Keratinocyte (primary cell): ENCODE measurements around the gene CHN2. TPM values are rescaled to one million over a fixed set of nuclear protein-coding genes. Genes with fewer than 3 reads are reported as not detected.

ENCODE experiments used
- DNase-seq: peaks from one replicate; pipeline ENCODE4 v3.0.0-alpha.2; 2011; ENCODE audit warnings: low read depth, missing footprints, low spot score
- FAIRE-seq: peaks from 2 replicates; lab custom pipeline; 2011; peaks lifted over from hg19 to GRCh38; lab: Jason Lieb, UNC
- H2AFZ ChIP-seq: 2 replicates; pipeline ENCODE4 v1.6.0; 2012; ENCODE audit warnings: low read length, control low read depth, inconsistent platforms; ENCODE audit not compliant: control insufficient read depth
- H3K27ac ChIP-seq: 2 replicates; pipeline ENCODE4 v1.5.1; 2011; ENCODE audit warnings: low read length; ENCODE audit not compliant: control insufficient read depth, insufficient read depth
- H3K27me3 ChIP-seq: 3 replicates; pipeline ENCODE4 v1.6.0; 2011; ENCODE audit warnings: low read length; ENCODE audit not compliant: control insufficient read depth, insufficient read depth; ENCODE audit errors: extremely low read depth
- H3K36me3 ChIP-seq, 2 experiments: 2 replicates in 1 of 2; 3 replicates in 1 of 2; pipeline ENCODE4 v1.5.1; 2011; ENCODE audit warnings: low read length in 2 of 2, mild to moderate bottlenecking in 1 of 2; ENCODE audit not compliant: control insufficient read depth in 2 of 2, insufficient read depth in 2 of 2; ENCODE audit errors: extremely low read depth in 1 of 2
- H3K4me1 ChIP-seq: 3 replicates; pipeline ENCODE4 v1.5.1; 2011; ENCODE audit warnings: low read length; ENCODE audit not compliant: control insufficient read depth, insufficient read depth; ENCODE audit errors: extremely low read depth
- H3K4me2 ChIP-seq: 3 replicates; pipeline ENCODE4 v1.6.0; 2011; ENCODE audit warnings: low read depth, low read length; ENCODE audit not compliant: control insufficient read depth, insufficient read depth; ENCODE audit errors: extremely low read depth
- H3K4me3 ChIP-seq, 3 experiments: fragments of 200-600 bp in 1 of 3; sonication (generic) in 1 of 3; 2 replicates in 2 of 3; 3 replicates in 1 of 3; pipeline ENCODE4 v1.5.1; 2011 to 2016; ENCODE audit warnings: low read length in 3 of 3, mild to moderate bottlenecking in 3 of 3, control low read depth in 2 of 3, inconsistent platforms in 1 of 3, low read depth in 1 of 3, mixed read lengths in 1 of 3, mixed run types in 1 of 3, moderate library complexity in 1 of 3; ENCODE audit not compliant: control insufficient read depth in 2 of 3, insufficient read depth in 2 of 3; ENCODE audit errors: extremely low read depth in 1 of 3
- H3K79me2 ChIP-seq: 2 replicates; pipeline ENCODE4 v1.6.0; 2012; ENCODE audit warnings: low read length; ENCODE audit not compliant: control insufficient read depth, insufficient read depth
- H3K9ac ChIP-seq: 3 replicates; pipeline ENCODE4 v1.6.0; 2011; ENCODE audit warnings: low read length; ENCODE audit not compliant: control insufficient read depth, insufficient read depth; ENCODE audit errors: extremely low read depth
- H3K9me1 ChIP-seq: 3 replicates; pipeline ENCODE4 v1.6.0; 2011; ENCODE audit warnings: low read length; ENCODE audit not compliant: control insufficient read depth, insufficient read depth; ENCODE audit errors: extremely low read depth
- H3K9me3 ChIP-seq: 2 replicates; pipeline ENCODE4 v1.5.1; 2012; ENCODE audit warnings: low read depth, low read length; ENCODE audit not compliant: control insufficient read depth
- H4K20me1 ChIP-seq: 3 replicates; pipeline ENCODE4 v1.6.0; 2011; ENCODE audit warnings: low read length; ENCODE audit not compliant: control insufficient read depth, insufficient read depth; ENCODE audit errors: extremely low read depth
- CTCF ChIP-seq, 3 experiments: IDR thresholded peaks in 1 of 3; conservative IDR thresholded peaks in 1 of 3; optimal IDR thresholded peaks in 1 of 3; 2 replicates in 2 of 3; 3 replicates in 1 of 3; pipeline versions ENCODE3 to v1.5.1; 2011; ENCODE audit warnings: low read length in 3 of 3, mild to moderate bottlenecking in 3 of 3, moderate library complexity in 2 of 3, control low read depth in 1 of 3, inconsistent platforms in 1 of 3; ENCODE audit not compliant: insufficient read depth in 2 of 3; ENCODE audit errors: extremely low read depth in 1 of 3
- EZH2 ChIP-seq: IDR thresholded peaks from one replicate; pipeline ENCODE4 v1.6.1; 2012; ENCODE audit warnings: inconsistent platforms, mild to moderate bottlenecking, low read length, moderate library complexity
- dilution Hi-C: fragments of 300-500 bp; cut with MboI; formaldehyde crosslinking; loops from one replicate; pipeline ENCODE4 v1.7.0; 2020; ENCODE audit warnings: low sequenced_read_pairs; ENCODE audit not compliant: extremely low pct_ligation_motif_present
- polyA plus RNA-seq, 5 experiments: library from polyadenylated mRNA; depleted of rRNA in 3 of 5; stranded (reverse) in 3 of 5; stranded (forward) in 1 of 5; unstranded in 1 of 5; fragments of >200 nt; gene quantifications; 1 replicate in 1 of 5; 2 replicates in 3 of 5; 3 replicates in 1 of 5; pipeline versions ENCODE4 v1.2.1 to v1.2.3, GENCODE V29; 2011 to 2012; ENCODE audit warnings: missing spikeins in 2 of 5, low read depth in 1 of 5, low replicate concordance in 1 of 5

CHN2 gene
- polyA plus RNA-seq, 1 donor (not counting 4 experiments of a cell fraction or from before 2014, with no cell fraction given), result 1.8 TPM

DNA sequence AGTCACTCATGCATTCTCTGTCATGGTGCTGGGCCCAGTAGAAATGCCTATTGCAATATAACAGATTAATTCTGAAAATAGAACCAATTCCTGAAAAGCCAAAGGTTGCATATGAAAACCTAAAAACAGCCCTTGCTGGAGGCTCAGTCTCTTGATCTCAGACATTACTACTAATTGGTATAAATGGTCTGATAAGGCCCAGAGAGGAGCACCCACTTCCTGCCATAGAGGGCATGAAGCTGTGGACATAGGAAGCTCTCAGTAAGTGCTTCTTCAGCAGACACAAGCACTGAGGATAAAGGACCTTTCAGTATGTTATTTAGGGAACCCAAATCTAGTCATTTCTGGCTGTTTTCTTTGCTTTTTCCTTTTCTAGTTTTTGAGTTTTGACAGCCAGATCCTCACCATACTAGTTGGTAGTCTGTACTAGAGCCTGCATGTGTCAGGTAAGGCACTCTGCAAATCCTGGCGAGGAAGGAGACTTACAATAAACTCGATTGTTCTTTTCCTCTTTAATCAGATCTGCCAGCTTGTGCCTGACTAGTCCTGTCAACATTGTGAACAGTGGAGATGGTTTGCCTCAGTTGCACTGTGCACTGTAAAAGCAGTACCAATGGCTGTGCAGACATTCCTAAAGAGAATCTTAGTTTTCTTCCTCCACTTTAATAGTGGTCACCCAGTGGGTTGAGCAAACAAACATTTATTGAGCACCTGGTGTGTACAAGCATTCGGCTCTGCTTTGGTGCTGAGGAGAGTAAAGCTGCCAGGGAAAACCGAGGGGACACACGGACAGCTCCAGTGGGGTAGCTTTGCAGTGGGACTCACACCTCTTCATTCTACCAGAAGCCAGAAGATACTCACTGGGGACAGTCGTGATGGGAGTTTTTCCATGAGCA, 140.9 kb downstream of the CHN2 start:
- Histone ChIP-seq H4K20me1 (no peaks in the 10 kb centered on the region), H3K79me2 (no peaks in the 10 kb centered on the region), H3K9ac (no peak overlapping the region), H3K4me3 (no peak overlapping the region), H3K9me3 (no peaks in the 10 kb centered on the region), H3K4me1 (no peaks in the 10 kb centered on the region), H3K36me3 (no peaks in the 10 kb centered on the region), H3K9me1 (no peaks in the 10 kb centered on the region), H2AFZ (no peak overlapping the region), H3K27me3 (no peaks in the 10 kb centered on the region), H3K27ac (no peak overlapping the region), H3K4me2 (no peak overlapping the region)
- dilution Hi-C loops, result no loop called here
- FAIRE-seq, result no peak
- DNase-seq, result no peak
- no peak for TF ChIP-seq EZH2
- TF ChIP-seq CTCF (optimal IDR thresholded peaks at IDR 0.05 in 1 of 3, IDR thresholded peaks at IDR 0.05 in 1 of 3, conservative IDR thresholded peaks at IDR 0.05 in 1 of 3; ENCODE audit: extremely low read depth in 1 of 3, insufficient read depth in 2 of 3, low read length in 3 of 3), result no peak

- Histone ChIP-seq H3K9ac (no peak overlapping the region), H3K9me1 (no peaks in the 10 kb centered on the region), H4K20me1 (no peaks in the 10 kb centered on the region), H2AFZ (no peak overlapping the region), H3K36me3 (no peaks in the 10 kb centered on the region), H3K9me3 (no peaks in the 10 kb centered on the region), H3K4me3 (no peak overlapping the region), H3K27me3 (no peaks in the 10 kb centered on the region), H3K4me2 (no peak overlapping the region), H3K27ac (no peak overlapping the region), H3K79me2 (no peaks in the 10 kb centered on the region), H3K4me1 (peaks cover 14% of the 10 kb centered on the region)
- FAIRE-seq, result no peak
- no peak for DNase-seq
- dilution Hi-C loops, result no loop called here
- no peak for TF ChIP-seq EZH2
- TF ChIP-seq CTCF (optimal IDR thresholded peaks at IDR 0.05 in 1 of 3, IDR thresholded peaks at IDR 0.05 in 1 of 3, conservative IDR thresholded peaks at IDR 0.05 in 1 of 3; ENCODE audit: extremely low read depth in 1 of 3, insufficient read depth in 2 of 3, low read length in 3 of 3), result no peak
Measured at GRCh38 chr7:29337546-29338116, 143.1 kb downstream of the CHN2 start.
